Measurements from ENCODE around the gene CEACAM7. TPM values are rescaled to one million over a fixed set of nuclear protein-coding genes. Genes with fewer than 3 reads are reported as not detected.

Gene CEACAM7
- polyA plus RNA-seq, 2 donors: 59.6 to 96.6 TPM

DNA sequence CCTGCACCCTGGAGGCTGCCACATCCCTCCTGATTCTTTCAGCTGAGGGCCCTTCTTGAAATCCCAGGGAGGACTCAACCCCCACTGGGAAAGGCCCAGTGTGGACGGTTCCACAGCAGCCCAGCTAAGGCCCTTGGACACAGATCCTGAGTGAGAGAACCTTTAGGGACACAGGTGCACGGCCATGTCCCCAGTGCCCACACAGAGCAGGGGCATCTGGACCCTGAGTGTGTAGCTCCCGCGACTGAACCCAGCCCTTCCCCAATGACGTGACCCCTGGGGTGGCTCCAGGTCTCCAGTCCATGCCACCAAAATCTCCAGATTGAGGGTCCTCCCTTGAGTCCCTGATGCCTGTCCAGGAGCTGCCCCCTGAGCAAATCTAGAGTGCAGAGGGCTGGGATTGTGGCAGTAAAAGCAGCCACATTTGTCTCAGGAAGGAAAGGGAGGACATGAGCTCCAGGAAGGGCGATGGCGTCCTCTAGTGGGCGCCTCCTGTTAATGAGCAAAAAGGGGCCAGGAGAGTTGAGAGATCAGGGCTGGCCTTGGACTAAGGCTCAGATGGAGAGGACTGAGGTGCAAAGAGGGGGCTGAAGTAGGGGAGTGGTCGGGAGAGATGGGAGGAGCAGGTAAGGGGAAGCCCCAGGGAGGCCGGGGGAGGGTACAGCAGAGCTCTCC lies 13.5 kb upstream of the CEACAM7 start:
- Histone ChIP-seq H3K27me3 (ENCODE audit: control insufficient read depth in 1 of 2, insufficient read depth in 2 of 2, low read length in 2 of 2) (no peaks in the 10 kb centered on the region), H3K27ac (ENCODE audit: low read depth in 2 of 2, low read length in 1 of 2) (no peak overlapping the region), H3K4me1 (ENCODE audit: control insufficient read depth in 2 of 2, insufficient read depth in 2 of 2, low read length in 1 of 2) (peaks cover 0 to 4% of the 10 kb centered on the region in 2 donors), H3K9me3 (ENCODE audit: control insufficient read depth in 2 of 2, insufficient read depth in 1 of 2, low read depth in 1 of 2, low read length in 1 of 2) (no peaks in the 10 kb centered on the region), H3K36me3 (ENCODE audit: control insufficient read depth in 2 of 2, insufficient read depth in 2 of 2, low read length in 1 of 2) (no peaks in the 10 kb centered on the region), H3K4me3 (ENCODE audit: low read depth in 1 of 2, low read length in 2 of 2) (no peak overlapping the region)
- 38 to 43% methylated on average over 10 of the region's 10 CpGs for WGBS, 2 donors

- Histone ChIP-seq H3K4me1 (ENCODE audit: control insufficient read depth in 2 of 2, insufficient read depth in 2 of 2, low read length in 1 of 2) (peaks cover 0 to 4% of the 10 kb centered on the region in 2 donors), H3K27me3 (ENCODE audit: control insufficient read depth in 1 of 2, insufficient read depth in 2 of 2, low read length in 2 of 2) (no peaks in the 10 kb centered on the region), H3K27ac (ENCODE audit: low read depth in 2 of 2, low read length in 1 of 2) (no peak overlapping the region), H3K36me3 (ENCODE audit: control insufficient read depth in 2 of 2, insufficient read depth in 2 of 2, low read length in 1 of 2) (no peaks in the 10 kb centered on the region), H3K4me3 (ENCODE audit: low read depth in 1 of 2, low read length in 2 of 2) (no peak overlapping the region), H3K9me3 (ENCODE audit: control insufficient read depth in 2 of 2, insufficient read depth in 1 of 2, low read depth in 1 of 2, low read length in 1 of 2) (no peaks in the 10 kb centered on the region)
- WGBS, 2 donors: 67 to 73% methylated on average over 13 of the region's 13 CpGs
Measured at GRCh38 chr19:41700381-41701195, 12.5 kb upstream of the CEACAM7 start.

GRCh38 chr19:41699968-41700323 lies 11.9 kb upstream of the CEACAM7 start:
- 43 to 46% methylated on average over 2 of the region's 2 CpGs for WGBS, 2 donors
- H3K27ac ChIP-seq (ENCODE audit: low read depth in 2 of 2, low read length in 1 of 2): no peak overlapping the region
- no peak overlapping the region for H3K4me3 ChIP-seq (ENCODE audit: low read depth in 1 of 2, low read length in 2 of 2)
- no peaks in the 10 kb centered on the region for H3K9me3 ChIP-seq (ENCODE audit: control insufficient read depth in 2 of 2, insufficient read depth in 1 of 2, low read depth in 1 of 2, low read length in 1 of 2)
- H3K27me3 ChIP-seq (ENCODE audit: control insufficient read depth in 1 of 2, insufficient read depth in 2 of 2, low read length in 2 of 2): no peaks in the 10 kb centered on the region
- peaks cover 0 to 4% of the 10 kb centered on the region in 2 donors for H3K4me1 ChIP-seq (ENCODE audit: control insufficient read depth in 2 of 2, insufficient read depth in 2 of 2, low read length in 1 of 2)
- no peaks in the 10 kb centered on the region for H3K36me3 ChIP-seq (ENCODE audit: control insufficient read depth in 2 of 2, insufficient read depth in 2 of 2, low read length in 1 of 2)

- H3K4me1 ChIP-seq (ENCODE audit: control insufficient read depth in 2 of 2, insufficient read depth in 2 of 2, low read length in 1 of 2): peaks cover 0 to 4% of the 10 kb centered on the region in 2 donors
- WGBS, 2 donors: 64 to 68% methylated on average over 17 of the region's 17 CpGs
- H3K27me3 ChIP-seq (ENCODE audit: control insufficient read depth in 1 of 2, insufficient read depth in 2 of 2, low read length in 2 of 2): no peaks in the 10 kb centered on the region
Measured at GRCh38 chr19:41699231-41699967, 11.3 kb upstream of the CEACAM7 start.

GRCh38 chr19:41698746-41699230 lies 10.7 kb upstream of the CEACAM7 start:
- Histone ChIP-seq H3K4me1 (ENCODE audit: control insufficient read depth in 2 of 2, insufficient read depth in 2 of 2, low read length in 1 of 2) (peaks cover 0 to 4% of the 10 kb centered on the region in 2 donors), H3K27me3 (ENCODE audit: control insufficient read depth in 1 of 2, insufficient read depth in 2 of 2, low read length in 2 of 2) (no peaks in the 10 kb centered on the region), H3K4me3 (ENCODE audit: low read depth in 1 of 2, low read length in 2 of 2) (no peak overlapping the region), H3K36me3 (ENCODE audit: control insufficient read depth in 2 of 2, insufficient read depth in 2 of 2, low read length in 1 of 2) (no peaks in the 10 kb centered on the region), H3K9me3 (ENCODE audit: control insufficient read depth in 2 of 2, insufficient read depth in 1 of 2, low read depth in 1 of 2, low read length in 1 of 2) (peaks cover 0 to 5% of the 10 kb centered on the region in 2 donors), H3K27ac (ENCODE audit: low read depth in 2 of 2, low read length in 1 of 2) (no peak overlapping the region)
- WGBS, 2 donors: 40 to 41% methylated on average over 1 of the region's 1 CpG

More at GRCh38 chr19:41699231-41699967, 11.3 kb upstream of the CEACAM7 start:
- Histone ChIP-seq H3K27ac (ENCODE audit: low read depth in 2 of 2, low read length in 1 of 2) (no peak overlapping the region), H3K36me3 (ENCODE audit: control insufficient read depth in 2 of 2, insufficient read depth in 2 of 2, low read length in 1 of 2) (no peaks in the 10 kb centered on the region), H3K4me3 (ENCODE audit: low read depth in 1 of 2, low read length in 2 of 2) (no peak overlapping the region), H3K9me3 (ENCODE audit: control insufficient read depth in 2 of 2, insufficient read depth in 1 of 2, low read depth in 1 of 2, low read length in 1 of 2) (peaks cover 0 to 4% of the 10 kb centered on the region in 2 donors)

DNA sequence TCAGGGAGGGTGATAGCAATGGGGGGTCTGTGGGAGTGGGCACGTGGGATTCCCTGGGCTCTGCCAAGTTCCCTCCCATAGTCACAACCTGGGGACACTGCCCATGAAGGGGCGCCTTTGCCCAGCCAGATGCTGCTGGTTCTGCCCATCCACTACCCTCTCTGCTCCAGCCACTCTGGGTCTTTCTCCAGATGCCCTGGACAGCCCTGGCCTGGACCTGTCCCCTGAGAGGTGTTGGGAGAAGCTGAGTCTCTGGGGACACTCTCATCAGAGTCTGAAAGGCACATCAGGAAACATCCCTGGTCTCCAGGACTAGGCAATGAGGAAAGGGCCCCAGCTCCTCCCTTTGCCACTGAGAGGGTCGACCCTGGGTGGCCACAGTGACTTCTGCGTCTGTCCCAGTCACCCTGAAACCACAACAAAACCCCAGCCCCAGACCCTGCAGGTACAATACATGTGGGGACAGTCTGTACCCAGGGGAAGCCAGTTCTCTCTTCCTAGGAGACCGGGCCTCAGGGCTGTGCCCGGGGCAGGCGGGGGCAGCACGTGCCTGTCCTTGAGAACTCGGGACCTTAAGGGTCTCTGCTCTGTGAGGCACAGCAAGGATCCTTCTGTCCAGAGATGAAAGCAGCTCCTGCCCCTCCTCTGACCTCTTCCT lies 9.3 kb upstream of the CEACAM7 start:
- 57 to 61% methylated on average over 9 of the region's 9 CpGs for WGBS, 2 donors
- no peaks in the 10 kb centered on the region for H3K36me3 ChIP-seq (ENCODE audit: control insufficient read depth in 2 of 2, insufficient read depth in 2 of 2, low read length in 1 of 2)
- H3K4me1 ChIP-seq (ENCODE audit: control insufficient read depth in 2 of 2, insufficient read depth in 2 of 2, low read length in 1 of 2): peaks cover 0 to 4% of the 10 kb centered on the region in 2 donors
- no peak overlapping the region for H3K27ac ChIP-seq (ENCODE audit: low read depth in 2 of 2, low read length in 1 of 2)
- H3K27me3 ChIP-seq (ENCODE audit: control insufficient read depth in 1 of 2, insufficient read depth in 2 of 2, low read length in 2 of 2): no peaks in the 10 kb centered on the region
- H3K4me3 ChIP-seq (ENCODE audit: low read depth in 1 of 2, low read length in 2 of 2): no peak overlapping the region
- peaks cover 0 to 5% of the 10 kb centered on the region in 2 donors for H3K9me3 ChIP-seq (ENCODE audit: control insufficient read depth in 2 of 2, insufficient read depth in 1 of 2, low read depth in 1 of 2, low read length in 1 of 2)

DNA sequence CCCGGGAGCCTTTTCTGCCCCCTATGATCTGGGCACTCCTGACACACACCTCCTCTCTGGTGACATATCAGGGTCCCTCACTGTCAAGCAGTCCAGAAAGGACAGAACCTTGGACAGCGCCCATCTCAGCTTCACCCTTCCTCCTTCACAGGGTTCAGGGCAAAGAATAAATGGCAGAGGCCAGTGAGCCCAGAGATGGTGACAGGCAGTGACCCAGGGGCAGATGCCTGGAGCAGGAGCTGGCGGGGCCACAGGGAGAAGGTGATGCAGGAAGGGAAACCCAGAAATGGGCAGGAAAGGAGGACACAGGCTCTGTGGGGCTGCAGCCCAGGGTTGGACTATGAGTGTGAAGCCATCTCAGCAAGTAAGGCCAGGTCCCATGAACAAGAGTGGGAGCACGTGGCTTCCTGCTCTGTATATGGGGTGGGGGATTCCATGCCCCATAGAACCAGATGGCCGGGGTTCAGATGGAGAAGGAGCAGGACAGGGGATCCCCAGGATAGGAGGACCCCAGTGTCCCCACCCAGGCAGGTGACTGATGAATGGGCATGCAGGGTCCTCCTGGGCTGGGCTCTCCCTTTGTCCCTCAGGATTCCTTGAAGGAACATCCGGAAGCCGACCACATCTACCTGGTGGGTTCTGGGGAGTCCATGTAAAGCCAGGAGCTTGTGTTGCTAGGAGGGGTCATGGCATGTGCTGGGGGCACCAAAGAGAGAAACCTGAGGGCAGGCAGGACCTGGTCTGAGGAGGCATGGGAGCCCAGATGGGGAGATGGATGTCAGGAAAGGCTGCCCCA lies 8.5 kb upstream of the CEACAM7 start:
- Histone ChIP-seq H3K4me1 (ENCODE audit: control insufficient read depth in 2 of 2, insufficient read depth in 2 of 2, low read length in 1 of 2) (peaks cover 0 to 4% of the 10 kb centered on the region in 2 donors), H3K4me3 (ENCODE audit: low read depth in 1 of 2, low read length in 2 of 2) (no peak overlapping the region), H3K9me3 (ENCODE audit: control insufficient read depth in 2 of 2, insufficient read depth in 1 of 2, low read depth in 1 of 2, low read length in 1 of 2) (peaks cover 0 to 5% of the 10 kb centered on the region in 2 donors), H3K27me3 (ENCODE audit: control insufficient read depth in 1 of 2, insufficient read depth in 2 of 2, low read length in 2 of 2) (no peaks in the 10 kb centered on the region), H3K36me3 (ENCODE audit: control insufficient read depth in 2 of 2, insufficient read depth in 2 of 2, low read length in 1 of 2) (no peaks in the 10 kb centered on the region), H3K27ac (ENCODE audit: low read depth in 2 of 2, low read length in 1 of 2) (no peak overlapping the region)
- WGBS, 2 donors: 55 to 62% methylated on average over 7 of the region's 7 CpGs

DNA sequence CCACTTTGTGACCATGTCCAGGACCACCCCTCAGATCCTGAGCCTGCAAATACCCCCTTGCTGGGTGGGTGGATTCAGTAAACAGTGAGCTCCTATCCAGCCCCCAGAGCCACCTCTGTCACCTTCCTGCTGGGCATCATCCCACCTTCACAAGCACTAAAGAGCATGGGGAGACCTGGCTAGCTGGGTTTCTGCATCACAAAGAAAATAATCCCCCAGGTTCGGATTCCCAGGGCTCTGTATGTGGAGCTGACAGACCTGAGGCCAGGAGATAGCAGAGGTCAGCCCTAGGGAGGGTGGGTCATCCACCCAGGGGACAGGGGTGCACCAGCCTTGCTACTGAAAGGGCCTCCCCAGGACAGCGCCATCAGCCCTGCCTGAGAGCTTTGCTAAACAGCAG lies 7.7 kb upstream of the CEACAM7 start:
- H3K9me3 ChIP-seq (ENCODE audit: control insufficient read depth in 2 of 2, insufficient read depth in 1 of 2, low read depth in 1 of 2, low read length in 1 of 2): peaks cover 0 to 5% of the 10 kb centered on the region in 2 donors
- H3K4me3 ChIP-seq (ENCODE audit: low read depth in 1 of 2, low read length in 2 of 2): no peak overlapping the region
- WGBS, 2 donors: 49 to 59% methylated on average over 2 of the region's 2 CpGs
- no peaks in the 10 kb centered on the region for H3K36me3 ChIP-seq (ENCODE audit: control insufficient read depth in 2 of 2, insufficient read depth in 2 of 2, low read length in 1 of 2)
- H3K4me1 ChIP-seq (ENCODE audit: control insufficient read depth in 2 of 2, insufficient read depth in 2 of 2, low read length in 1 of 2): peaks cover 0 to 6% of the 10 kb centered on the region in 2 donors
- H3K27me3 ChIP-seq (ENCODE audit: control insufficient read depth in 1 of 2, insufficient read depth in 2 of 2, low read length in 2 of 2): peaks cover 0 to under 1% of the 10 kb centered on the region in 2 donors
- H3K27ac ChIP-seq (ENCODE audit: low read depth in 2 of 2, low read length in 1 of 2): no peak overlapping the region

All from esophagus (tissue), 2 donors.